Esophagus squamous epithelium (tissue), 5 donors: ENCODE results near the gene NUP153. TPM values are rescaled to one million over a fixed set of nuclear protein-coding genes. Genes with fewer than 3 reads are reported as not detected.

ENCODE experiments used
- DNase-seq: peaks from one replicate; lab custom pipeline; 2025; lab: John Stamatoyannopoulos, UW
- H3K27ac ChIP-seq, 4 donors: fragments of 200-600 bp; sonication (generic); one replicate each; pipeline ENCODE4 v1.5.1; 2016 to 2019; ENCODE audit warnings: mild to moderate bottlenecking in 1 of 4
- H3K27me3 ChIP-seq, 4 donors: fragments of 200-600 bp; sonication (generic); 1 replicate in 3 of 4; 2 replicates in 1 of 4; pipeline versions ENCODE4 v1.5.1 to v1.6.0; 2017 to 2021; ENCODE audit warnings: antibody characterized with exemption in 1 of 4
- H3K36me3 ChIP-seq, 3 donors: fragments of 200-600 bp; sonication (generic); one replicate each; pipeline ENCODE4 v1.5.1; 2016 to 2019
- H3K4me1 ChIP-seq, 3 donors: fragments of 200-600 bp; sonication (generic); one replicate each; pipeline ENCODE4 v1.5.1; 2017 to 2019
- H3K4me3 ChIP-seq, 4 donors: fragments of 200-600 bp; sonication (generic); 1 replicate in 3 of 4; 2 replicates in 1 of 4; pipeline ENCODE4 v1.5.1; 2016 to 2019; ENCODE audit warnings: mild to moderate bottlenecking in 2 of 4, moderate library complexity in 1 of 4
- H3K9me3 ChIP-seq, 3 donors: fragments of 200-600 bp; sonication (generic); one replicate each; pipeline ENCODE4 v1.5.1; 2016 to 2019
- POLR2A ChIP-seq, 4 donors: fragments of 450-650 bp; IDR thresholded peaks; one replicate each; pipeline ENCODE4 v1.6.1; 2017; ENCODE audit warnings: antibody characterized with exemption in 4 of 4, mild to moderate bottlenecking in 4 of 4, moderate library complexity in 3 of 4
- WGBS, 2 donors: methylation state at CpG; one replicate each; pipeline ENCODE4 v1.1.5; 2018; 5-methylcytosine and 5-hydroxymethylcytosine counted together
- intact Hi-C: fragments of 100-400 bp; cut with DNase I; formaldehyde crosslinking; loops from one replicate; pipeline ENCODE4 v1.15.0; 2022
- total RNA-seq, 4 donors: library from RNA; depleted of rRNA; stranded (reverse); fragments of >200 nt; gene quantifications; one replicate each; pipeline ENCODE4 v1.1.0, GENCODE V29; 2016
- TF ChIP-seq, protein P1 (sequence below), 6 experiments: fragments of 450-650 bp in 4 of 6; fragments of 200-600 bp in 2 of 6; sonication (generic) in 2 of 6; IDR thresholded peaks; one replicate each; pipeline ENCODE4 v1.5.1; 2016 to 2019; ENCODE audit warnings: antibody characterized with exemption in 6 of 6, mild to moderate bottlenecking in 4 of 6, moderate library complexity in 4 of 6
- donor health status: DM: yes; HTN: yes; CAD: no.

NUP153 gene
- total RNA-seq, 4 donors from 2014 or later: 27.7 to 49.4 (median 40.6) TPM

GRCh38 chr6:17635568-17635967 lies 71.2 kb downstream of the NUP153 start:
- intact Hi-C loops: no loop called here
- no peak for DNase-seq
- no peaks in the 10 kb centered on the region for H3K9me3 ChIP-seq

DNA sequence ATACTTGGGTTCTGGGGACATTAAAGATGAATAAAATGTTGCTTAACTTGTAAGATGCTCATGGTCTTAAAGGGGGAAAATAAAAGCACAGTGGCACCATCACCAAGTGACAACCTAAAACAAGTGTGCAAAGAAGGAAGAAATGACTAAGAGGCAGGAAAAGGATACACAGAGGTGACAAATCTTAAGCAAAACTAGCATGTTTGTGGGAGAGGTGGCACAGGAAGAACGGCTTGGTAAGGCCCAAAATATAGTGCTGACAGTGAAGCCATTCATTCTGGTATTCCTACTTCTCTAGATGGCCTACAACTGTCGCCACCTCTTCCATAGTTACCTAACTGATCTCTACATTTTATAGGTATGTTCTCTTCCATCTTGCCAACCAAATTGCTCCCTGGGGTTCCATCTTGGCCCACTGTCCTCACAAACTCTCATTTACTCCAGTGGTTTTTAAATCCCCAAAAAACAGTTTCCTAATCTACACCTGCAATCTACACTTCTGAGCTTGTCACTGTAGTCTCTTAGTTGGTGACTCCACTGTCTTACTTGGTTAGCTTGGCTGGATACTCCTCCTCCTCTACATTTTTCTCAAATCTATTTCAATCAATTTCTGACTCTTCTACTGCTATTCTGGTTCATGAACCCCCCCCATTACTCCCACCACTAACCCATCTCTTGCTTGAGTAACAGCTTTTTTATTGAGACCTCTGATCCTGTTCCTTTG lies 73.1 kb downstream of the NUP153 start:
- no peak overlapping the region for H3K4me3 ChIP-seq
- H3K4me1 ChIP-seq: peaks cover 0 to 5% (median 0%) of the 10 kb centered on the region in 3 donors
- H3K9me3 ChIP-seq: no peaks in the 10 kb centered on the region
- H3K36me3 ChIP-seq: peaks cover 0 to 100% (median 20%) of the 10 kb centered on the region in 3 donors
- no peaks in the 10 kb centered on the region for H3K27me3 ChIP-seq
- H3K27ac ChIP-seq: no peak overlapping the region
- no peak for TF ChIP-seq POLR2A (IDR thresholded peaks at IDR 0.05)
- TF ChIP-seq, protein P1, sequence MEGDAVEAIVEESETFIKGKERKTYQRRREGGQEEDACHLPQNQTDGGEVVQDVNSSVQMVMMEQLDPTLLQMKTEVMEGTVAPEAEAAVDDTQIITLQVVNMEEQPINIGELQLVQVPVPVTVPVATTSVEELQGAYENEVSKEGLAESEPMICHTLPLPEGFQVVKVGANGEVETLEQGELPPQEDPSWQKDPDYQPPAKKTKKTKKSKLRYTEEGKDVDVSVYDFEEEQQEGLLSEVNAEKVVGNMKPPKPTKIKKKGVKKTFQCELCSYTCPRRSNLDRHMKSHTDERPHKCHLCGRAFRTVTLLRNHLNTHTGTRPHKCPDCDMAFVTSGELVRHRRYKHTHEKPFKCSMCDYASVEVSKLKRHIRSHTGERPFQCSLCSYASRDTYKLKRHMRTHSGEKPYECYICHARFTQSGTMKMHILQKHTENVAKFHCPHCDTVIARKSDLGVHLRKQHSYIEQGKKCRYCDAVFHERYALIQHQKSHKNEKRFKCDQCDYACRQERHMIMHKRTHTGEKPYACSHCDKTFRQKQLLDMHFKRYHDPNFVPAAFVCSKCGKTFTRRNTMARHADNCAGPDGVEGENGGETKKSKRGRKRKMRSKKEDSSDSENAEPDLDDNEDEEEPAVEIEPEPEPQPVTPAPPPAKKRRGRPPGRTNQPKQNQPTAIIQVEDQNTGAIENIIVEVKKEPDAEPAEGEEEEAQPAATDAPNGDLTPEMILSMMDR (IDR thresholded peaks at IDR 0.05): no peak
- no peak for DNase-seq
- intact Hi-C loops: no loop called here
- 78 to 80% methylated on average over 2 of the region's 2 CpGs for WGBS, 2 donors

More at GRCh38 chr6:17635568-17635967, 71.2 kb downstream of the NUP153 start:
- no peaks in the 10 kb centered on the region for H3K27me3 ChIP-seq
- H3K27ac ChIP-seq: no peak overlapping the region
- WGBS, 2 donors: 94 to 97% methylated on average over 4 of the region's 4 CpGs
- H3K4me1 ChIP-seq: peaks cover 0 to 5% (median 0%) of the 10 kb centered on the region in 3 donors
- TF ChIP-seq, protein P1 (IDR thresholded peaks at IDR 0.05): no peak
- TF ChIP-seq POLR2A (IDR thresholded peaks at IDR 0.05): no peak
- H3K4me3 ChIP-seq: no peak overlapping the region
- peaks cover 0 to 100% (median 23%) of the 10 kb centered on the region in 3 donors for H3K36me3 ChIP-seq

- peaks cover 0 to 100% (median 17%) of the 10 kb centered on the region in 3 donors for H3K36me3 ChIP-seq
- 80 to 88% methylated on average over 1 of the region's 1 CpG for WGBS, 2 donors
- no peak for TF ChIP-seq POLR2A (IDR thresholded peaks at IDR 0.05)
- TF ChIP-seq, protein P1 (IDR thresholded peaks at IDR 0.05): no peak
- H3K9me3 ChIP-seq: no peaks in the 10 kb centered on the region
- peaks cover 0 to 5% (median 0%) of the 10 kb centered on the region in 3 donors for H3K4me1 ChIP-seq
- no peak for DNase-seq
- H3K27ac ChIP-seq: no peak overlapping the region
- H3K27me3 ChIP-seq: no peaks in the 10 kb centered on the region
- no peak overlapping the region for H3K4me3 ChIP-seq
- intact Hi-C loops: no loop called here
Measured at GRCh38 chr6:17632934-17633333, 73.8 kb downstream of the NUP153 start.

DNA sequence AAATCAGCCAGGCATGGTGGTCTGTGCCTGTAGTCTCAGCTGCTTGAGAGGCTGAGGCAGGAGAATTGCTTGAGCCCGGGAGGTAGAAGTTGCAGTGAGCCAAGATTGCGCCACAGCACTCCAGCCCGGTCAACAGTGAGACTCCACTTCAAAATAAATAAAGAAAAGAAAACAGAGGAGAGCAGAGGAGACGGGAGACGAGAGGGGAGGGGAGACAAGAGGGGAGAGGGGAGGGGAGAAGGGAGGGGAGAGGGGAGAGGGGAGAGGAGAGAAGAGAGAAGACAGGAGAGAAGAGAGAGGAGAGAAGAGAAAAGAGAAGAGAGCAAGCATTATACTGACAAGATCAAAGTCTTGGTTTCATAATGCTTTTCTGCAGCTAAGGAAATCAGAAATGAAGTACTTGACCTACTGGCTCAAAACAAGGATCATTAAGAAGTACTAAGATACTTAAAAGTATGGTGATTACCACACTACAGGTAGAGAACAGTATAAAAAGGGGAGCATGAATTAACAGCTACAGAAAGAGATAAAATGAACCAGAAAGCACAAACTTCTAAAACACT lies 76.1 kb downstream of the NUP153 start:
- 58 to 69% methylated on average over 5 of the region's 5 CpGs for WGBS, 2 donors
- Histone ChIP-seq H3K36me3 (peaks cover 3 to 100% (median 16%) of the 10 kb centered on the region in 3 donors), H3K4me1 (peaks cover 0 to 5% (median 0%) of the 10 kb centered on the region in 3 donors), H3K27me3 (no peaks in the 10 kb centered on the region), H3K27ac (peak overlapping the region in 1 of 4 donors; percentile 23), H3K9me3 (no peaks in the 10 kb centered on the region), H3K4me3 (no peak overlapping the region)
- intact Hi-C loops: no loop called here
- TF ChIP-seq POLR2A (IDR thresholded peaks at IDR 0.05): no peak
- TF ChIP-seq, protein P1 (IDR thresholded peaks at IDR 0.05): no peak
- no peak for DNase-seq
